22Rv1 (cell line): ENCODE measurements around the gene NGFR.

ENCODE experiments used
- ZFX ChIP-seq: fragments of 450-650 bp; IDR thresholded peaks from 2 replicates; pipeline ENCODE4 v1.6.1; 2017; ENCODE audit warnings: antibody characterized with exemption, borderline replicate concordance
- TF ChIP-seq, protein P1 (sequence below): fragments of 450-650 bp; IDR thresholded peaks from 2 replicates; pipeline ENCODE4 v1.5.1; 2017; ENCODE audit warnings: mild to moderate bottlenecking

DNA sequence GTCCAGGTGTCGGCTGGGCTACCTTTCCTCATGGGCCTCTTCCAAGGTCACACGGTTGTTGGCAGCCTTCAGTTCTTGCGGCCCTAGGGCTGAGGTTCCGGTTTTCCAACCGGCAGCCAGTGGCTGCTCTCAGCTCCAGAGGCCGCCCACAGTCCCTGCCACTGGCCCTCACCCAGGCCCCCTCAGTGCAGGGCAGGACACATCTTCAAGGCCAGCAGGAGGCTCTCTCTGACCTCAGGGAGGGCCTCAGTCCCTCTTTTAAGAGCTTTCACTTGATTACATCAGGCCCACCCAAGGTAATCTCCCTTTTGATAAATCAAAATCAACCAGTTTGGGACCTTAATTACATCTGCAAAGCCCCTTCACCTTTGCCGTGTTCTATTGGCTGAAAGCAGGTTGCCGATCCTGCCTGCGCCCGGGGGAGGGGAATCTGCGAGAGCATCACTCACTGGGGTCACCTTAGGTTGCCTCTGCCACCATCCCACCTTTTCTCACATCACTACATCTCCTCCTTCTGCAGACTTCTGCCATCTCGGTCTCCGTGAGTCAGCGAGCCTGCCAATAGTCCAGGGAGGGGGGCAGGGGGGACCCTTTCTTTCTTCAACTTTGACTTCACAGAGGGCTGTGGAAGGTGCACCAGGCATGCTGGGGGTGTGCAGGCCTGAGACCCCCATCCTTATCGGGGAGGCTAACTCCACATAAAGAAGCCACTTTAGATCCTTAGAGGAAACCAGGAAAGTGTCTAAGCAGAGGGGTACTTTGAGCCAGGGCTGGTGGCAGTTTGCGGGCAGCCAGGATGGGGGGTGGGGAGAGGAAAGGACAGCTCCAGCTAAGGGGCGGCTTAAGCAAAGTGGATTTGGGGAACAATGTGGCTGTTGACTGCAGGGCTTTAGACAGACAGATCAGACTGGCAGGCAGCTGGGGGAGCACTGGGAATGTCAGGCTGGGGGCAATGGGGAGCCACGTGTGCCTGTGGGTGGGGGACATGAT, 51.7 kb downstream of the NGFR start:
- TF ChIP-seq, protein P1, sequence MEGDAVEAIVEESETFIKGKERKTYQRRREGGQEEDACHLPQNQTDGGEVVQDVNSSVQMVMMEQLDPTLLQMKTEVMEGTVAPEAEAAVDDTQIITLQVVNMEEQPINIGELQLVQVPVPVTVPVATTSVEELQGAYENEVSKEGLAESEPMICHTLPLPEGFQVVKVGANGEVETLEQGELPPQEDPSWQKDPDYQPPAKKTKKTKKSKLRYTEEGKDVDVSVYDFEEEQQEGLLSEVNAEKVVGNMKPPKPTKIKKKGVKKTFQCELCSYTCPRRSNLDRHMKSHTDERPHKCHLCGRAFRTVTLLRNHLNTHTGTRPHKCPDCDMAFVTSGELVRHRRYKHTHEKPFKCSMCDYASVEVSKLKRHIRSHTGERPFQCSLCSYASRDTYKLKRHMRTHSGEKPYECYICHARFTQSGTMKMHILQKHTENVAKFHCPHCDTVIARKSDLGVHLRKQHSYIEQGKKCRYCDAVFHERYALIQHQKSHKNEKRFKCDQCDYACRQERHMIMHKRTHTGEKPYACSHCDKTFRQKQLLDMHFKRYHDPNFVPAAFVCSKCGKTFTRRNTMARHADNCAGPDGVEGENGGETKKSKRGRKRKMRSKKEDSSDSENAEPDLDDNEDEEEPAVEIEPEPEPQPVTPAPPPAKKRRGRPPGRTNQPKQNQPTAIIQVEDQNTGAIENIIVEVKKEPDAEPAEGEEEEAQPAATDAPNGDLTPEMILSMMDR = no peak
- TF ChIP-seq ZFX = no peak
